Left renal pelvis (tissue), 4 donors: ENCODE data around the gene BACE2. TPM values are rescaled to one million over a fixed set of nuclear protein-coding genes. Genes with fewer than 3 reads are reported as not detected.
"Not testable (repeated sequence)": the region's sequence is repeated elsewhere in the genome, so short reads cannot be mapped to it uniquely, and the experiment has no call there.

Experiments
- DNase-seq, 4 donors: peaks; one replicate each; pipeline ENCODE4 v3.0.0-alpha.2; 2013; ENCODE audit warnings: low read depth in 4 of 4, low spot score in 3 of 4
- polyA plus RNA-seq, 4 donors: library from polyadenylated mRNA; unstranded; fragments of 120-200 nt; gene quantifications; one replicate each; pipeline ENCODE4 v1.2.1, GENCODE V29; 2013; ENCODE audit not compliant: insufficient read length in 4 of 4

Gene BACE2
- polyA plus RNA-seq, 4 donors, result 26.5 to 56.5 (median 31.7) TPM

GRCh38 chr21:41256771-41257702, 89.1 kb downstream of the BACE2 start:
- DNase-seq, result no peak

- no peak for DNase-seq
These were observed 90.7 kb downstream of the BACE2 start for GRCh38 chr21:41258617-41259016.

- DNase-seq, result no peak
These were observed 92.5 kb downstream of the BACE2 start for GRCh38 chr21:41260428-41260827.

GRCh38 chr21:41267346-41267745, 99.4 kb downstream of the BACE2 start:
- no peak for DNase-seq

GRCh38 chr21:41269535-41269934, 101.6 kb downstream of the BACE2 start:
- no peak for DNase-seq

- no peak for DNase-seq
These were observed 109.2 kb downstream of the BACE2 start for GRCh38 chr21:41277196-41277595.

- DNase-seq, result no peak
These were observed 109.9 kb downstream of the BACE2 start for GRCh38 chr21:41277846-41278245.

- no peak for DNase-seq
These were observed 112.4 kb downstream of the BACE2 start for GRCh38 chr21:41280115-41280919.

- no peak for DNase-seq
These were observed 114.5 kb downstream of the BACE2 start for GRCh38 chr21:41282412-41282811.

GRCh38 chr21:41283211-41283818, 115.4 kb downstream of the BACE2 start:
- peak; percentile 25 to 67 (median 50) for DNase-seq

GRCh38 chr21:41289431-41289830, 121.5 kb downstream of the BACE2 start:
- no peak for DNase-seq

- no peak for DNase-seq
These were observed 122.3 kb downstream of the BACE2 start for GRCh38 chr21:41290106-41290799.

- no peak for DNase-seq
These were observed 126.7 kb downstream of the BACE2 start for GRCh38 chr21:41294548-41295231.

GRCh38 chr21:41295721-41296254, 127.8 kb downstream of the BACE2 start:
- DNase-seq, result no peak

- DNase-seq, result no peak
These were observed 135.0 kb downstream of the BACE2 start for GRCh38 chr21:41302976-41303375.

GRCh38 chr21:41304068-41304720, 136.2 kb downstream of the BACE2 start:
- no peak for DNase-seq

GRCh38 chr21:41307219-41307618, 139.3 kb downstream of the BACE2 start:
- DNase-seq, result no peak

GRCh38 chr21:41313285-41314164, 145.6 kb downstream of the BACE2 start:
- DNase-seq, result not testable (repeated sequence)
